Muscle layer of duodenum (tissue), 2 donors: Measurements from ENCODE around the gene DDX49.

Experiments used
- H3K27ac ChIP-seq: one replicate; pipeline ENCODE4 v1.7.0; 2013; ENCODE audit warnings: mild to moderate bottlenecking, low read length
- H3K27me3 ChIP-seq: one replicate; pipeline ENCODE4 v1.7.0; 2013; ENCODE audit warnings: low read depth, mild to moderate bottlenecking, control low read depth, low read length
- H3K36me3 ChIP-seq, 2 donors: one replicate each; pipeline ENCODE4 v1.7.0; 2013; ENCODE audit warnings: low read length in 2 of 2, control low read depth in 1 of 2, mild to moderate bottlenecking in 1 of 2; ENCODE audit not compliant: insufficient read depth in 2 of 2, control insufficient read depth in 1 of 2
- H3K4me1 ChIP-seq, 2 donors: one replicate each; pipeline ENCODE4 v1.7.0; 2013; ENCODE audit warnings: low read length in 2 of 2, mild to moderate bottlenecking in 2 of 2, control low read depth in 1 of 2, moderate library complexity in 1 of 2; ENCODE audit not compliant: insufficient read depth in 2 of 2, control insufficient read depth in 1 of 2
- H3K4me3 ChIP-seq, 2 donors: one replicate each; pipeline ENCODE4 v1.7.0; 2013; ENCODE audit warnings: low read length in 2 of 2, low read depth in 1 of 2, mild to moderate bottlenecking in 1 of 2
- H3K9me3 ChIP-seq, 2 donors: one replicate each; pipeline ENCODE4 v1.7.0; 2013; ENCODE audit warnings: low read length in 2 of 2, control low read depth in 1 of 2, mild to moderate bottlenecking in 1 of 2; ENCODE audit not compliant: control insufficient read depth in 1 of 2
- donor health status: healthy.

Gene DDX49

GRCh38 chr19:18969931-18970659 lies 50.6 kb downstream of the DDX49 start:
- Histone ChIP-seq H3K27me3 (no peaks in the 10 kb centered on the region), H3K9me3 (no peaks in the 10 kb centered on the region), H3K36me3 (no peaks in the 10 kb centered on the region), H3K4me3 (no peak overlapping the region), H3K27ac (no peak overlapping the region), H3K4me1 (no peaks in the 10 kb centered on the region)

GRCh38 chr19:18972301-18972811 lies 52.8 kb downstream of the DDX49 start:
- Histone ChIP-seq H3K27ac (no peak overlapping the region), H3K4me1 (no peaks in the 10 kb centered on the region), H3K9me3 (no peaks in the 10 kb centered on the region), H3K27me3 (no peaks in the 10 kb centered on the region), H3K4me3 (no peak overlapping the region), H3K36me3 (no peaks in the 10 kb centered on the region)

- Histone ChIP-seq H3K36me3 (no peaks in the 10 kb centered on the region), H3K9me3 (no peaks in the 10 kb centered on the region), H3K27me3 (no peaks in the 10 kb centered on the region), H3K4me1 (no peaks in the 10 kb centered on the region), H3K4me3 (no peak overlapping the region), H3K27ac (no peak overlapping the region)
These were observed 53.3 kb downstream of the DDX49 start for GRCh38 chr19:18972851-18973250.

GRCh38 chr19:18975011-18975410 lies 55.5 kb downstream of the DDX49 start:
- H3K4me1 ChIP-seq: no peaks in the 10 kb centered on the region
- no peaks in the 10 kb centered on the region for H3K36me3 ChIP-seq
- H3K4me3 ChIP-seq: no peak overlapping the region
- no peaks in the 10 kb centered on the region for H3K27me3 ChIP-seq
- H3K27ac ChIP-seq: no peak overlapping the region
- H3K9me3 ChIP-seq: no peaks in the 10 kb centered on the region

- Histone ChIP-seq H3K27me3 (no peaks in the 10 kb centered on the region), H3K4me1 (no peaks in the 10 kb centered on the region), H3K4me3 (no peak overlapping the region), H3K9me3 (no peaks in the 10 kb centered on the region), H3K27ac (no peak overlapping the region), H3K36me3 (no peaks in the 10 kb centered on the region)
These were observed 56.4 kb downstream of the DDX49 start for GRCh38 chr19:18975869-18976268.
